Liver (tissue), 9 donors: ENCODE measurements around the gene MERTK. TPM values are rescaled to one million over a fixed set of nuclear protein-coding genes. Genes with fewer than 3 reads are reported as not detected.
A peak's percentile ranks its signal among the peaks of the same experiment; 100 is the strongest.

Experiments
- DNase-seq: peaks from one replicate; pipeline ENCODE4 v3.0.0-alpha.2; 2017; ENCODE audit warnings: low spot score
- H3K27ac ChIP-seq, 2 donors: one replicate each; pipeline ENCODE4 v1.7.0; 2013; ENCODE audit warnings: inconsistent platforms in 2 of 2, low read length in 2 of 2, control low read depth in 1 of 2, low read depth in 1 of 2, mild to moderate bottlenecking in 1 of 2
- H3K27me3 ChIP-seq, 4 donors: one replicate each; pipeline versions ENCODE4 v1.6.1 to v1.7.0; 2013; ENCODE audit warnings: low read length in 3 of 4, inconsistent platforms in 1 of 4, mild to moderate bottlenecking in 1 of 4, moderate library complexity in 1 of 4; ENCODE audit not compliant: control insufficient read depth in 4 of 4, insufficient read depth in 4 of 4
- H3K36me3 ChIP-seq, 4 donors: one replicate each; pipeline versions ENCODE4 v1.6.1 to v1.7.0; 2013; ENCODE audit warnings: low read length in 3 of 4, mild to moderate bottlenecking in 3 of 4, low read depth in 1 of 4, moderate library complexity in 1 of 4; ENCODE audit not compliant: control insufficient read depth in 4 of 4, insufficient read depth in 3 of 4
- H3K4me1 ChIP-seq, 4 donors: one replicate each; pipeline versions ENCODE4 v1.6.1 to v1.7.0; 2013; ENCODE audit warnings: low read length in 3 of 4, mild to moderate bottlenecking in 3 of 4, moderate library complexity in 1 of 4; ENCODE audit not compliant: control insufficient read depth in 4 of 4, insufficient read depth in 4 of 4
- H3K4me3 ChIP-seq, 3 donors: one replicate each; pipeline versions ENCODE4 v1.6.1 to v1.7.0; 2013; ENCODE audit warnings: low read length in 3 of 3, control low read depth in 1 of 3, low read depth in 1 of 3, mild to moderate bottlenecking in 1 of 3
- H3K9ac ChIP-seq, 2 donors: one replicate each; pipeline ENCODE4 v1.7.0; 2013; ENCODE audit warnings: low read length in 2 of 2, mild to moderate bottlenecking in 2 of 2, moderate library complexity in 2 of 2, control low read depth in 1 of 2, low read depth in 1 of 2
- H3K9me3 ChIP-seq, 4 donors: one replicate each; pipeline versions ENCODE4 v1.6.1 to v1.7.0; 2013; ENCODE audit warnings: low read length in 3 of 4; ENCODE audit not compliant: control insufficient read depth in 4 of 4
- ATF3 ChIP-seq: IDR thresholded peaks from 2 replicates; pipeline ENCODE4 v1.6.1; 2016; ENCODE audit warnings: antibody characterized with exemption
- EGR1 ChIP-seq, 2 donors: IDR thresholded peaks; 2 replicates each; pipeline ENCODE4 v1.6.1; 2016 to 2018; ENCODE audit warnings: antibody characterized with exemption in 2 of 2, low read depth in 2 of 2
- FOXA2 ChIP-seq: IDR thresholded peaks from 2 replicates; pipeline ENCODE4 v1.6.1; 2016; ENCODE audit warnings: antibody characterized with exemption
- GABPA ChIP-seq, 2 donors: IDR thresholded peaks in 1 of 2; conservative IDR thresholded peaks in 1 of 2; 2 replicates each; pipeline ENCODE4 v1.6.1; 2016; ENCODE audit warnings: antibody characterized with exemption in 2 of 2, mild to moderate bottlenecking in 1 of 2, moderate library complexity in 1 of 2
- HNF4A ChIP-seq, 2 donors: conservative IDR thresholded peaks; 2 replicates each; pipeline ENCODE4 v1.6.1; 2016; ENCODE audit warnings: antibody characterized with exemption in 2 of 2, mild to moderate bottlenecking in 2 of 2
- JUND ChIP-seq, 2 donors: IDR thresholded peaks; 2 replicates each; pipeline ENCODE4 v1.6.1; 2016; ENCODE audit warnings: antibody characterized with exemption in 2 of 2
- MAX ChIP-seq: IDR thresholded peaks from 2 replicates; pipeline ENCODE4 v1.6.1; 2016; ENCODE audit warnings: antibody characterized with exemption
- NR2F2 ChIP-seq: IDR thresholded peaks from 2 replicates; pipeline ENCODE4 v1.6.1; 2016; ENCODE audit warnings: antibody characterized with exemption
- RAD21 ChIP-seq, 2 donors: IDR thresholded peaks; 2 replicates each; pipeline ENCODE4 v1.6.1; 2016; ENCODE audit warnings: antibody characterized with exemption in 2 of 2, mild to moderate bottlenecking in 2 of 2
- REST ChIP-seq: IDR thresholded peaks from 2 replicates; pipeline ENCODE4 v1.6.1; 2016; ENCODE audit warnings: antibody characterized with exemption, mild to moderate bottlenecking
- RXRA ChIP-seq, 2 donors: IDR thresholded peaks; 2 replicates each; pipeline ENCODE4 v1.6.1; 2017 to 2018; ENCODE audit warnings: antibody characterized with exemption in 2 of 2, mild to moderate bottlenecking in 1 of 2
- SP1 ChIP-seq: IDR thresholded peaks from 2 replicates; pipeline ENCODE4 v1.6.1; 2018; ENCODE audit warnings: antibody characterized with exemption, mild to moderate bottlenecking
- TAF1 ChIP-seq: conservative IDR thresholded peaks from 2 replicates; pipeline ENCODE4 v1.6.1; 2016; ENCODE audit warnings: antibody characterized with exemption, mild to moderate bottlenecking
- YY1 ChIP-seq: IDR thresholded peaks from 2 replicates; pipeline ENCODE4 v1.6.1; 2016; ENCODE audit warnings: antibody characterized with exemption, mild to moderate bottlenecking
- ZBTB33 ChIP-seq: IDR thresholded peaks from 2 replicates; pipeline ENCODE4 v1.6.1; 2016; ENCODE audit warnings: antibody characterized with exemption
- whole genome bisulfite sequencing: extraction: QIAGEN DNeasy Blood & Tissue Kit; methylation state at CpG from one replicate; pipeline ENCODE4 v1.1.7; 2013; 5-methylcytosine and 5-hydroxymethylcytosine counted together
- polyA plus RNA-seq, 2 donors: library from polyadenylated mRNA; stranded (reverse) in 1 of 2; unstranded in 1 of 2; fragments of 200-250 nt in 1 of 2; fragments of >200 nt in 1 of 2; fragmentation: Nextera tagmentation in 1 of 2; extraction: Ambion mirVana in 1 of 2; gene quantifications; one replicate each; pipeline versions ENCODE4 v1.2.1 to v1.2.3, GENCODE V29; 2013 to 2015
- total RNA-seq, 2 donors: library from RNA; depleted of rRNA; stranded (reverse); fragments of >200 nt; gene quantifications; one replicate each; pipeline ENCODE4 v1.2.3, GENCODE V29; 2014
- donor health status: healthy.
- donor health status: healthy.
- donor health status: healthy.
- donor health status: healthy.
- donor health status: healthy.

MERTK gene
- total and polyA plus RNA-seq, 4 donors = 6.3 to 34.1 (median 8.2) TPM

DNA sequence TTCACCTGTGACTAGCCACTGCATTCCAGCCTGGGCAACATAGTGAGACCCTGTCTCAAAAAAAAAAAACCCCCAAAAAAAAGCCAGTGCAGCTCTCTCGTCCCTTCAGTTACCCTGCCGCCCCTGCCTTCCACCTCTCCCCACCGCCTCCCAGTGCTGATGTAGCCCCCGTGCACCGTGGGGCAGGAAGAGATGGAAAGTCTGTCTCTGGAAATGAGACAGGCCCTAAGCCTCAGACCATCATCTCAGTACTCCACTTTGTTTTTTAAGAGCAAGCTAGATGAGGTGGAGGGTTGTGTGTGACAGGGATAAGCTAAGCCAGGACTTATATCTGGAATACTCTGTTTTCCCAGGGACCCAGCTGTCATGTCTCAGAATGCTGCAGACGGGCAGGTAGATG, 32.0 kb downstream of the MERTK start:
- H3K27ac ChIP-seq = peak overlapping the region; percentile 55 to 85
- H3K4me1 ChIP-seq = peaks cover 8 to 62% (median 48%) of the 10 kb centered on the region in 4 donors
- peak overlapping the region in 1 of 2 donors; percentile 3 for H3K9ac ChIP-seq
- no peaks in the 10 kb centered on the region for H3K9me3 ChIP-seq
- 87% methylated on average over 6 of the region's 6 CpGs for whole genome bisulfite sequencing
- TF ChIP-seq YY1 (no peak), RXRA (IDR thresholded peaks at IDR 0.05) (no peak), GABPA (IDR thresholded peaks at IDR 0.05 in 1 of 2, conservative IDR thresholded peaks at IDR 0.05 in 1 of 2) (no peak), RAD21 (IDR thresholded peaks at IDR 0.05) (no peak), REST (no peak), TAF1 (no peak), ATF3 (no peak), JUND (IDR thresholded peaks at IDR 0.05) (no peak), EGR1 (IDR thresholded peaks at IDR 0.05; ENCODE audit: low read depth in 2 of 2) (no peak), SP1 (no peak), ZBTB33 (no peak)
- no peaks in the 10 kb centered on the region for H3K27me3 ChIP-seq
- H3K4me3 ChIP-seq = no peak overlapping the region
- H3K36me3 ChIP-seq = peaks cover 0 to 2% (median 0%) of the 10 kb centered on the region in 4 donors
- DNase-seq = no peak

GRCh38 chr2:111930875-111931274, 32.5 kb downstream of the MERTK start:
- Histone ChIP-seq H3K36me3 (peaks cover 0 to 2% (median 0%) of the 10 kb centered on the region in 4 donors), H3K4me1 (peaks cover 8 to 62% (median 48%) of the 10 kb centered on the region in 4 donors), H3K27ac (peak overlapping the region; percentile 55 to 85), H3K27me3 (no peaks in the 10 kb centered on the region), H3K9me3 (no peaks in the 10 kb centered on the region), H3K9ac (peak overlapping the region in 1 of 2 donors; percentile 3), H3K4me3 (no peak overlapping the region)
- no peak for DNase-seq
- TF ChIP-seq HNF4A (conservative IDR thresholded peaks at IDR 0.05) (peak in 1 of 2 donors; percentile 32), GABPA (IDR thresholded peaks at IDR 0.05 in 1 of 2, conservative IDR thresholded peaks at IDR 0.05 in 1 of 2) (no peak), FOXA2 (no peak), NR2F2 (no peak), RAD21 (IDR thresholded peaks at IDR 0.05) (no peak), JUND (IDR thresholded peaks at IDR 0.05) (peak in 1 of 2 donors; percentile 53), MAX (peak; percentile 24), YY1 (peak; percentile 44), RXRA (IDR thresholded peaks at IDR 0.05) (peak; percentile 9 to 66)
- 28% methylated on average over 2 of the region's 2 CpGs for WGBS
